Stimulated activated CD4-positive, alpha-beta T cell treated with anti-CD3 and anti-CD28 coated beads, Interleukin-4, amount 100 ng/mL, for 48 hours (primary cell): ENCODE measurements around the gene HIVEP1.
A peak's percentile ranks its signal among the peaks of the same experiment; 100 is the strongest.

Source experiments
- DNase-seq, 2 donors: peaks; one replicate each; pipeline ENCODE4 v3.0.0-alpha.2; 2020; ENCODE audit warnings: low read depth in 2 of 2

Gene HIVEP1

DNA sequence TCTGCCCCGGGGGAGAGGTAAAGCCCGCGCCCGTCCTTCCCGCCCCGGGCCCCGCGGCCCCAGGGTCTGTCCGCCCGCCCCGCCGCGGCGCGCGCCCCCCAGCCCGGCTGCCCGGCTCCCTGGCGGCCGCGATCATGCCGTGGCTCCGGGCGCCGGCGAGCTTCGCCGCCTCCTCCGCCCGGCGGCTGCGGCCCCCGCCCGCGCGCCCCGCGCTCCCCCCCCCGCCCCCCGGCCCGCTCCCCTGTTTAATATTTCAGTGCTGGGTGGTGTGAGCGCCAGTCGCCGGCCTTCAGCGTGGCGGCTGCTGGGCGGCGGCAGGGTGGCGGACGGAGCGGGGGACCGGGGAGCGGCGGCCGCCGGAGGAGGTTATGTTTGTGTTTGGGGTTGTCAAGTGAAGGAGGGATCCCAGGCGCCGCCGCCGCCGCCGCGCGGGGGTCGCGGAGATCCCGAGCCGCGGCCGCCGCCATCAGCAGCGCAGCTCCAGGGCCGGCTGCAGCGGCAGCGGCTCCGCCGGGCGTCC, at the start of gene HIVEP1:
HIVEP1 (plus strand) TSS at position 275 of the 520 bp plus-strand sequence. CDS start 3,317 bp downstream, outside the sequence.
- DNase-seq, result no peak

- DNase-seq, result no peak
These were observed 48.2 kb upstream of the HIVEP1 start for GRCh38 chr6:11963756-11964500.

DNA sequence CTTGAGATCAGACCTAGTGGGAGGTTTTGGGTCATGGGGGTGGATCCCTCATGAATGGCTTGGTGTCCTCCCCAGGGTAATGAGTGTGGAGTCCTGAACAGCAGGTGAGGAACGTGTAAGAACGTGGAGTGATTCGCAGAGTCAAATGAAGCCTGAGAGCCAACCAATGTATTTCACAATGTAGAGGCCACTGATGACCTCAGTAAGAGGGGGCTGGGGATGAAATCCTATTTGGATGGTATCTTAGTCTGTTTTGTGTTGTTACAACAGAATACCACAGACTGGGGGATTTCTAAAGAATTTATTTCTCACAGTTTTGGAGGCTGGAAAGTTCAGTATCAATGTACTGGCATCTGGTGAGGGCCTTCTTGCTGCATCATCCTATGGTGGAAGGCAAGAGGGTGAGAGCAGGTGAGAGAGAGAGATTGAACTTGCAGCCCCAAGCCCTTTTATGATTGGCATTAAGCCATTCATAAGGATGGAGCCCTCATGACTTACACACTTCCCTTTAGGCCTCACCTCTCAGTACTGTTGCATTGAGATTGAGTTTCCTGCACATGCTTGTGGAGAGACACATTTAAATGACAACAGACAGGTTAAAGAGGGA, 47.3 kb upstream of the HIVEP1 start:
- DNase-seq, result no peak

GRCh38 chr6:11965499-11965898, 46.6 kb upstream of the HIVEP1 start:
- DNase-seq, result no peak

- no peak for DNase-seq
These were observed 43.8 kb upstream of the HIVEP1 start for GRCh38 chr6:11968241-11968806.

- no peak for DNase-seq
These were observed 43.0 kb upstream of the HIVEP1 start for GRCh38 chr6:11969092-11969491.

DNA sequence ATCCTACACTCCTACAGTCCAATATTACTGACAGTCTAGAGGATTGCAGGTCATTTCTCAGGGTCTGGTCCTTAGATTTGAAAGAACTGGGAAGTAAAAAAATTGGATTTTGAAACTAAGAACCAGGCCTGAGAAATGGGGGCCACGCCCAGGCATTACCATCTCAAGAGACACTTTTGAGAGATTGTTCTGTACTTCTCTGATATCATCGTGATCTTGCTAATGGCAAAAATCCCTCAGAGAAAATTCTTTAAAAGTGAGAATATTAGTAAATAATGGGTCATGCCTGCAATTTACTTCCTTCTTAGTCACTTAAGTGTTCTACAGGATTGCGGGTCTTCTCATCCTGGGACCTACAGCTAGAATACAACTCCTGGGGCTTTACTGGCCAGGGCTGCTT, 42.0 kb upstream of the HIVEP1 start:
- DNase-seq, result no peak

GRCh38 chr6:11971154-11971553, 41.0 kb upstream of the HIVEP1 start:
- DNase-seq, result no peak

GRCh38 chr6:11972270-11972669, 39.8 kb upstream of the HIVEP1 start:
- DNase-seq, result no peak

DNA sequence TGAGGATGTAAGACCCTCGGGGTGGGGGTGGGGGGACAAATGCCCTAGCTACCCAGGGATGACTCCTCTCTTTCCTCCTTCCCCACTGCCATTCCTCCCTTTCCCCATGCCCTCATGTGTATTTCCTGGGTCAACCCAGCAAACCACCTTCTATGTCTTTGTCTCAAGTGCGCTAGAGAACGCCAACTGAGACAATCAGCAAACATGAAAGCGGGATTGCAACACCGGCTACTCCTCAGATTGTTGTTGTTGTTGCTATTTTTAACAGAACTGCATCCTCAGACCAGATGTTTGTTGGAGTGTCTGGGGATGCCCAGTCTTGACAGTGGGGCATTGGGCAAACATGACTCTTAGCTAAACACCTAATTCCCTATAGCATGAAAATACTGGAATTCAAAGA, 39.3 kb upstream of the HIVEP1 start:
- no peak for DNase-seq

- DNase-seq, result no peak
These were observed 38.9 kb upstream of the HIVEP1 start for GRCh38 chr6:11973238-11973637.

GRCh38 chr6:11974089-11974488, 38.0 kb upstream of the HIVEP1 start:
- DNase-seq, result no peak

DNA sequence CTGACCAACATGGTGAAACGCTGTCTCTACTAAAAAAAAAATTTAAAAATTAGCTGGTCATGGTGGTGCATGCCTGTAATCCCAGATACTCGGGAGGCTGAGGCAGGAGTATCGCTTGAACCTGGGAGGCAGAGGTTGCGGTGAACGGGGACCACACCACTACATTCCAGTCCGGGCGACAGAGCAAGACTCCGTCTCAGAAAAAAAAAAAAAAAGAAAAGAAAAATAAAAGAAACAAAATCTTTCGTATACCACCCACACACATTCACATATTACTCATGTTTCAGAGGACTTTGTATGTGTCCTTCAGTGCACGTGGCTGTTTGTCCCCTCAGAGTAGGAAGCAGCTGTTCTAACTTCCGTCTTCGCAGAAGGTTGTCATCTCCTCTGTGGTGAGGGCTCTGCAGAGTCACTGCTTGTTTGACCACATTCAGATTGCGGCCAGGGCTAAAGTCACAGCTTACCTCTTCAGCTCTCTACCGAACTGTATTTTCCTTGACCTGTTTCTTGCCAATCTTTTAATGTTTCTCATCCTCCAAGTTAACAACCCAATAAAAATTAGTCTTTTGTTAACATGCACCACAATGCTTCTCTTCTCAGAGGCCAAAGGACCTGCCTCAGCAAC, 36.6 kb upstream of the HIVEP1 start:
- peak in 1 of 2 donors; percentile 6 for DNase-seq

GRCh38 chr6:11976489-11976888, 35.6 kb upstream of the HIVEP1 start:
- DNase-seq, result no peak

- DNase-seq, result no peak
These were observed 34.9 kb upstream of the HIVEP1 start for GRCh38 chr6:11977193-11977592.

DNA sequence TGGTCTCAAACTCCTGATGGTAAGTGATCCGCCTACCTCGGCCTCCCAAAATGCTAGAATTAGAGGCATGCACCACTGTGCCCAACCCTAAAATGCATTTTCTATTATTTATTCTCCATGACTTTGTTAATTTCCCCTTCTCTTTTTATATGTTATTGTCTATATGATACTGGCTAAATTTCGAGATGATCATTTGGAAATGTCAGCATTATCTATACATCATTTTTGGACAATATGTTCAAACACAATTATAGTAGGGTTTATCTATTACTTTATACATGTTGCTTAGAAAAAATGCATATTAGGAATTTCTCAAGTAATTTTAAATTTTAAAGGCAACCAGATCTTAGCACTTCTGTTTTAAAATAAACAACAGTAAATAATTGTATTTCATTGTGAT, 34.4 kb upstream of the HIVEP1 start:
- DNase-seq, result no peak

- DNase-seq, result no peak
These were observed 33.7 kb upstream of the HIVEP1 start for GRCh38 chr6:11978169-11978987.

- DNase-seq, result no peak
These were observed 32.2 kb upstream of the HIVEP1 start for GRCh38 chr6:11979866-11980265.

DNA sequence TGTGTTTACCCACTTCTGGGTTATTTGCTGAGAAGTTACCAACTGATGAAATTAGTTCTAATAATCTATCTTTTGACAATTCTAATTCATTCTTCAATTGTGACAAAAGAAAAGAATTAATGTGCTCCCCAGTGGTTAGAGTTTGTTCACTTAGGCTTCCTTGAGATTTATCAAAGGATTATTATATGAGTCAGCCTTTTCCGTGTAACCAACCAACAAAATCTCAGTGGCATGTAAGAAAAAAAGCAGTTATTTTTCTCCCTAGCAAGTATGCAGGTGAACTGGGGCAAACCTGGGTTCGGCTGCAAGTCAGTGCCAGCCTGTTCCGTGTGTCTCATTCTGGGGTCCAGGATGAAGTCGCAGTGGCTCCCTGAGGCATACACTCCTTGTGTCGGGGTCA, 28.8 kb upstream of the HIVEP1 start:
- no peak for DNase-seq

GRCh38 chr6:11987386-11987785, 24.7 kb upstream of the HIVEP1 start:
- no peak for DNase-seq

DNA sequence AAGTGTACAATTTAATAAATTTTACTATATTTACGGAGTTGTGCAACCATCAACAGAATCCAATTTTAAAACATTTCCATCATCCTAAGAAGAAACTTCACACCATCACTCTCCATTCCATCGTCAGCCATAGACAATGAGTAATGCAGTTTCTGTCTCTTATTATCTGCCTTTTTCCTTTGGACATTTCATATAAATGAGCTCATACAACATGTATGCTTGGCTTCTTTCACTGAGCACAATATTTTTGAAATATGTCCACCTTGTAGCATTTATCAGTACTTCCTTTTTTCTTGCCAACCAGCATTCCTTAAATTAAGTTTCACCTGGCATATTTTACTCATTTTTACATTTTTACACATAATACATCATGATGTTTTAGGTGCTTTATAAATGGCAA, 22.7 kb upstream of the HIVEP1 start:
- DNase-seq, result no peak

DNA sequence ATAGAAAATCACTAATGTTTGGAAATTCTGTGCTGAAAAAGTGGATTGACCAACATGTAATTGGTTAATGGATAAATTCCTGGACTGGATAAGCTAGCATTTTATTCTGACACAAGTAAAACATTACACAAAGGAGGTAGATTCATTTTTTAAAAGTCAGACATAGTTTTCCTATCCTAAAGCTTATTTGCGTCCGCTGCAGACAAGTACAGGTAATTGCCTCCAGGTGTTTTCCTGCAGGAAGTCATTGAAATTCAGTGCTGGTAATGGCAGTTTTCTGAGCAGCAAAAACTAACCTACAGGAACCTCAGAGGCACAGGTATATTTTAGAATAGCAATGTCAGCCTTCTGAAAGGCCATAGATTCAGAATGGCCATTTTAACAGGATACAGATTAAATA, 20.0 kb upstream of the HIVEP1 start:
- no peak for DNase-seq
